Measurements from ENCODE around the gene TUBB8B.
"Not testable (repeated sequence)": the region's sequence is repeated elsewhere in the genome, so short reads cannot be mapped to it uniquely, and the experiment has no call there.

- not testable (repeated sequence) for TF ChIP-seq POLR2AphosphoS5, CTCF (IDR thresholded peaks at IDR 0.05)
Observed at GRCh38 chr18:90396-91193, 41.2 kb upstream of the TUBB8B start.

Measured in gastroesophageal sphincter (tissue), 3 donors.